Kidney capillary endothelial cell (primary cell): Measurements from ENCODE around the gene PTRHD1.

Experiments
- DNase-seq: peaks from one replicate; pipeline ENCODE4 v3.0.0-alpha.2; 2018; ENCODE audit warnings: low spot score

The PTRHD1 gene

GRCh38 chr2:24756789-24757188, 36.4 kb downstream of the PTRHD1 start:
- DNase-seq = no peak

GRCh38 chr2:24754985-24755705, 38.0 kb downstream of the PTRHD1 start:
- DNase-seq = no peak

GRCh38 chr2:24749069-24749691, 44.0 kb downstream of the PTRHD1 start:
- no peak for DNase-seq

GRCh38 chr2:24747299-24747698, 45.9 kb downstream of the PTRHD1 start:
- DNase-seq = no peak

- no peak for DNase-seq
Observed at GRCh38 chr2:24745825-24746224, 47.4 kb downstream of the PTRHD1 start.

- no peak for DNase-seq
Observed at GRCh38 chr2:24744356-24744755, 48.8 kb downstream of the PTRHD1 start.

- no peak for DNase-seq
Observed at GRCh38 chr2:24743924-24744323, 49.3 kb downstream of the PTRHD1 start.

- no peak for DNase-seq
Observed at GRCh38 chr2:24742730-24743129, 50.5 kb downstream of the PTRHD1 start.

GRCh38 chr2:24740142-24740541, 53.0 kb downstream of the PTRHD1 start:
- DNase-seq = no peak
